Measurements from ENCODE around the gene RBX1.

The RBX1 gene

GRCh38 chr22:40922484-40923303, 28.5 kb upstream of the RBX1 start:
- TF ChIP-seq CTCF (IDR thresholded peaks at IDR 0.05; ENCODE audit: low read depth, low read length): peak; percentile 56
- peak; percentile 41 for DNase-seq (ENCODE audit: extremely low read depth, low read depth)

DNA sequence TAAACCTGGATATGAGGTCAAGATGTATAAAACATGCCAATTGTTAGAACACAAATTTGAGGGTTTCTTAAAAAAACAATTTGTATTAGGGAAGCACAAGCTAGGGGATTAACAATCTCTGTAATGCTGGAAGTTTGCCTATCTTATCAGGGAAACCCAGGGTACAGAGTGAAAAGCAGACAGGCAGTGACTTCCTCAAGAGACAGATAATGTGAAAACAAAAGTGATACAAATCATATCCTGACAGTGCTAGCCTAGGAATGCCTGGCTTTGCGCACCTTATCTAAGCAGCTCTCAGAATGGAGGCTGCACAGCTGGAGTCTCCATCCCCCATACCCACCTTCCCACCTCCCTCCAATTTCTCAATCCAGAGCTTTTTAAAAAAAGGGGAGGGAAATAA, 22.5 kb upstream of the RBX1 start:
- no peak for DNase-seq (ENCODE audit: extremely low read depth, low read depth)
- no peak for TF ChIP-seq CTCF (IDR thresholded peaks at IDR 0.05; ENCODE audit: low read depth, low read length)

- no peak for DNase-seq (ENCODE audit: extremely low read depth, low read depth)
- TF ChIP-seq CTCF (IDR thresholded peaks at IDR 0.05; ENCODE audit: low read depth, low read length): no peak
These were observed 18.8 kb upstream of the RBX1 start for GRCh38 chr22:40932396-40932795.

DNA sequence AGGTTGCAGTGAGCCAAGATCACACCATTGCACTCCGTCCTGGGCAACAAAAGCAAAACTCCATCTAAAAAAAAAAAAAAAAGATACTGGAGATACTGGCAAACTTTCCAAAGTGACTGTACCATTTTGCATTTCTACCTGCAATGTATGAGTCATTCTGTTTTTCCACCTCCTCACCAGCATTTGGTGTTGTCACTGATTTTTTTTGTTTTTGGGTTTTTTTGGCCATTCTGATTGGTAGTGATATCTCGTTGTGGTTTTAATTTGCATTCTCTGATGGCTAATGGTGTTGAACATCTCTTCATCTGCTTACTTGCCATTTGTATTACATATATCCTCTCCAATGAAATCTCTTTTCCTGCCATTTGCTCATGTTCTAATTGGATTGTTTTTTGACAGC, 12.0 kb upstream of the RBX1 start:
- TF ChIP-seq CTCF (IDR thresholded peaks at IDR 0.05; ENCODE audit: low read depth, low read length): no peak

DNA sequence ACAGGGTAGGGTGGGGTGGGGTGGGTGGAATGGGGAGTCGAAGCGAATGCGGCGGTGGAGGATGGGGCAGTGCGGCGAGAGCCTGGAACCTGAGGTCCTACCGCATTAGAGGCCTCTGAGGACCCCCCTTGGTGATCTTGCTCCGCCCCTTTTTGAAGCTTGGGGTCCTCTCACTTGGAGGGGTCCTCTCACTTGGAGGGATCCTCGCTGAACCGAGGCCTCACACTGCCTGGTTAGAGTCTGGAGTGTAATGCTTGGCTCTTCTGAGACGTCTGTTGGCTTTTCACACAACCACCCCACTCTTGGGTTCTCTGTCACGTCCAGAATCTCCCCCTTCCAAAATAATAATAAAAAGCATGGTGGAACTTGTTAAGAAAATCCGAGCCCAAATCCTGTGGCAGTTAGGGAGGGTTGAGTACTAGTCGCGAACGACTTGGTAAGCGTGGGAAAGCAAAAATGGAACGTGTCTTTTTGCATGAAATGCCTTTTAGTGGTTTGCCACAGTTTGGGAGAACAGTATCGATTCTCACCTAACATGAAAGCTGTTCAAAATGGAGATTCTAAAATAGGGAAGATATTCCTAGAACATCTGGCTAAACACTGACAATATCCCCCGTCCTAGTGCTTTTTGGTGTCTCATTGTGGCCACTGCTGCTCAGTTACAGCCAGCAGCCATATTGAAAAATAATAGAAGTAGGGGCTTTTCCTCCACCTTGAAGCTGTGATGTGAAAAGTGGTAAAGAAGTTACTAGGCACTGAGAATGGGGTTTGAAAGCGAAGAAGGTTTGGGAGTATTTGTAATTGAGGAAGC, 822 bp downstream of the RBX1 start:
- no peak for DNase-seq (ENCODE audit: extremely low read depth, low read depth)

More for the DNA sequence above, 12.0 kb upstream of the RBX1 start:
- no peak for DNase-seq (ENCODE audit: extremely low read depth, low read depth)

GRCh38 chr22:40953471-40953870, 2.3 kb downstream of the RBX1 start:
- DNase-seq (ENCODE audit: extremely low read depth, low read depth): no peak
- TF ChIP-seq CTCF (IDR thresholded peaks at IDR 0.05; ENCODE audit: low read depth, low read length): no peak

More for the DNA sequence above, 822 bp downstream of the RBX1 start:
- TF ChIP-seq CTCF (IDR thresholded peaks at IDR 0.05; ENCODE audit: low read depth, low read length): no peak

DNA sequence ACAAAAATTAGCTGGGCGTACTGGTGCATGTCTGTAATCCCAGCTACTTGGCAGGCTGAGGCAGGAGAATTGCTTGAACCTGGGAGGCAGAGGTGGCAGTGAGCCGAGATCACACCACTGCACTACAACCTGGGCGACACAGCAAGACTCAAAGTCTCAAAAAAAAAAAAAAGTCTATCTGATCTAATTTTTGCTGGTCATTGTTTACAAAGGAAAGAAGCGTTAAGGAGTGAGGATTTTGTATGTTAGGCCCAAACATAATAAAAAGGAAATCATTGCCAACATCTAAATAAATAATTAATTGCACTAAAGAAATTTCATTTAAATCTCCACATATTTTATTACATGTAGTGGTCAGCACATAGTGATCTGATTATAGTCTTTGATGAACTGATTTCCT, 2.9 kb downstream of the RBX1 start:
- DNase-seq (ENCODE audit: extremely low read depth, low read depth): no peak
- no peak for TF ChIP-seq CTCF (IDR thresholded peaks at IDR 0.05; ENCODE audit: low read depth, low read length)

Measured in AG09319 (cell line).